Measurements from ENCODE around the gene EIF1.
"Not testable (repeated sequence)": the region's sequence is repeated elsewhere in the genome, so short reads cannot be mapped to it uniquely, and the experiment has no call there.

Gene EIF1

DNA sequence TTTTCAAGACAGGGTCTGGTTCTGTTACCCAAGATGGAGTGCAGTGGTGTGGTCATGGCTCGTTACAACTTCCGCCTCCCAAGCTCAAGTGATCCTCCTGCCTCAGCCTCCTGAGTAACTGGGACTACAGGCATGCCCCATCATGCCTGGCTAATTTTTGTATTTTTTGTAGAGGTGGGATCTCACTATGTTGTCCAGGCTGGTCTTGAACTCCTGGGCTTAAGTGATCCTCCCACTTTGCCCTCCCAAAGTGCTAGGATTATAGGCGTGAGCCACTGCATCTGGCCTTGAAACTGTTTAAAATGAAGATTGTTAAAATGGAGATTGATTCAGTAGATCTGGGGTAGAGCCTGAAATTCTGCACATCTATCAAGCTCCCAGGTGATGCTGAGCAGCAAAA is 12.2 kb downstream of the EIF1 start:
- not testable (repeated sequence) for DNase-seq (ENCODE audit: low read depth in 2 of 2)

DNA sequence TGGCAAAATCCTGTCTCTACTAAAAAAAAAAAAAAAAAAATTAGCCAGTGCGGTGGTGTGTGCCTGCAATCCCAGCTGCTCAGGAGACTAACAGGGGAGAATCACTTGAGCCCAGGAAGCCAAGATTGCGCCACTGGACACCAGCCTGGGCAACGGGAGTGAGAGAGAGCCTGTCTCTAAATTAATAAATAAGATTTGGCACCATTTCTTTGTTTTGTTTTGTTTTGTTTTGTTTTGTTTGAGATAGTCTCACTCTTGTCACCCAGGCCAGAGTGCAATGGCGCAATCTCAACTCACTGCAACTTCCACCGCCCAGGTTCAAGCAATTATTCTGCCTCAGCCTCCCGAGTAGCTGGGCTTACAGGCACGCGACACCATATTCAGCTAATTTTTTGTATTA is 14.0 kb downstream of the EIF1 start:
- DNase-seq (ENCODE audit: low read depth in 2 of 2), result no peak

DNA sequence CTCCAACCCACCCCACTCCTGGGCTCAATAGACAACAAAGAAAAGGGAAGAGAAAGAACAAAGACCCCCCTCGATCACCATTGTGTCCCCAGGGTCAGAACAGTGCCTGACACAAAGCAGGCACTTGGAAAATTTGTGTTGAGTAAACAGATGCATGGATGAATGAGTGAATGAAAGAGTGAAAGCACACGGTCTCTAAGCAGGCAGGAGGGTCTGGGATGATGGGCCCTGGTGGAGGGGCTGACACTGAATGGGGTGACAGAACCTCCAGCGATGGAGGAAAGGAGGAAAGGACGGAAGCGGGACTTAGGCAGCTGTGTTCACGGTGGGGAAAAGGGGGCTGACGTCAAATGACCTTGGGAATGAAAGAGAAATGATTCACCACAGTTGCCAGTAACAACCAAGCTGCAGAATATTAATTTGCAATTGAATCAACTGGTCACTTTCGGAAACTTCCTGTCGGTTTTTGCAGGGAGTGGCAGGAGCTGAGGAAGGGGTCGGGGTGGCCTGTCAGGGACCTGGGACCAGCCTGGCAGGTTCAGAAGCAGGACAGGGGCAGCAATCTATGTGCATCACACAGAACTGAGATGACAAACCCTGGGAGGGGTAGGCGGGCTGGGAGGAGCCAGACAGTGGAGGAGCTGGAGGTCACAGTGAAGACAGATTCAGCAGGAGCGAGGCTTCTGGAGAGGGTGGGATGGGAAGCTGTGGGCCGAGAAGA is 16.7 kb downstream of the EIF1 start:
- DNase-seq (ENCODE audit: low read depth in 2 of 2), result no peak

DNA sequence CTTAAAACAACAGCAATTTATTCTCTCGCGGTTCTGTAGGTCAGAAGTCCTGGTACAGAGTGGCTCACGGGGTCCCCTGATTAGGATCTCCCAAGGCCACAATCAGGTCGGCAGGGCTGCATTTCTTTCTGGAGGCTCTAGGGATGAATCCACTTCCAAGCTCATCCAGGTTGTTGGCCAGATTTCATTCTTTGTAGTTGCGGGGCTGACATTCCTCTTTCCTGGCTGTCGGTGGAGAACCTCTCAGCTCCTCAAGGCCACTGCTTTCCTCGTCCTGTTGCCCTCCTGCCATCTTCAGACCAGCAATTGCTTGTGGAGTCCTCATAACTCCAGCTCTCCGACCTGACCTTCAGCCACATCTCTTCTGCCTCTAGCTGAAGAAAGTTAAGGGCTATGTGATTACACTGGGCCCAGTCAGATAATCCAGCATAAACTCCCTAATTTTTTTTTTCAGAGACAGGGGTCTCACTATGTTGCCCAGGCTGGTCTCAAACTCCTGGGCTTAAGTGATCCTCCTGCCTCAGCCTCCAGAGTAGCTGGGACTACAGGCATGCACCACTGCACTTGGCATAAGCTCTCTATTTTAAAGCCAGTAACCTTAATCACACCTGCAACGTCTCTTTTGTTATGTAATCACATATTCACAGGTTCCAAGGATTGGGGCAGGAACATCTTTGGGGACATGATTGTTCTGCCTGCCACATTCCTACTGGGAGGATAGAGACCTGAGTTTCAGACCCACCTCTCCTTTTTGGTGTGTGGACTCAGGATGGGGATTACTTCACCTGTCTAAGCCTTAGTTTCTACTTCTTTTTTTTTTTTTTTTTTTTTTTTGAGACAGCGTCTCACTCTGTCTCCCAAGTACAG is 19.4 kb downstream of the EIF1 start:
- no peak for DNase-seq (ENCODE audit: low read depth in 2 of 2)

DNA sequence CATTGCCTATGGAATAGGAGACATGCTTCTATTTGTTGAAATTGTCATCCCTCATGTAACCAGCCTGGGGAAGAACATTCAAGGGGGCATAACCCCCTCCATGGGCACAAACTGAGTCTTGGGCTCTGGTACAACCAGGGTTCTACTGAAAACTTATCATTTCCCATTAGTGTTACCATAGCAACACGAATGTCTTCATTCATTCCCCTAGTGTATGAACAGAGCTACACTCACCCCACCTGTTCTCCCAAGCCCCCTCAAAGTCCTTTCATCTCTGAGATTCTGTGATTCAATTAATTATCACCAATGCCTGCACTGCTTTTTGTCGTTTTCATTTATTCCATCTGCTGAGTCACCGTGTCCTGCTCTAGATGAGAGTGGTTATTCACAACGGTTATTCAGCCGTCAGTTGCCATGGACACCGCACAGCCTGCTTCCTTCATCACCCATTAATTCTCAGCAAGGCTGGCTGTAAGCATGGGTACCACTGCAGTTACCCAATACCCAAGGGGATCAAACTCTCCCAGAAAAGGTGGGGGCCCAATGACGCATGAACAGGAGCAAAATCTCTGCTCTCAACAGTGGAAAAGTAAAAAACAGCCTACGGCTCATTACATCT is 21.9 kb downstream of the EIF1 start:
- DNase-seq (ENCODE audit: low read depth in 2 of 2), result no peak

DNA sequence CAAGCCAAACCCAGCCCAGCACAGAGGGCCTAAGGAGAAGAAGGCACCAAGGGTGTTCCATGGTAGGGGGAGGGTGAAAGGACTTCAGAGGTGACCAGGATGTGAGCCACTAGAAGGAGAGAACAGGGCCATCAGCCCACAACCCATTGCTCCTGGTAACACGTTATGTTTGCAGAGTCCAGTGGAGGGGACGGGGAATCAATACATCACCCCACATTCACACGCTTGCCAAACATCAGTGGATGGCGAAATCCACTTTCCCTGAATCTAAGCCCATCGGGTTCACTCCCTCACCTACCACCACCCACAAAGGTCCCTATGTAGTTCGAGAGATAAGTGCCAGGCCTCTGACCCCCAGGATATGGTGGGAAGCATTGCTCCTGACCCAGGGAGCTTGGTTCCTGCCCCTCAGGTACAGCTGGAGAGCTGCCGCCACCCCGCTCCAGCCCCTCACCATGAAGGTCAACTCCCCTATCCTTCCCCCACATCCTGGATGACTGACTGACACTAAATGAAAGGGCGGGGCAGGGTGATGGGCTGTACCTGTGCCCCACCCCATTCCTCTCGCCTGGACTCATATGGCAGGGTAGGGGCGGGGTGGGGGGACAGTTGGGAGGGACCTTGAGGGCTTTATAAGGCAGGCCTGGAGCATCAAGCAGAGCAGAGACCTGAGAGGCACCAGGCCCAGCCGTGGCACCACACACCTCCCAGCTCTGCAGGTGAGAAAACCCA is 23.1 kb downstream of the EIF1 start, which contains the start of gene GAST:
Gene GAST (plus strand): TSS at position 663 of the 732 bp plus-strand sequence. CDS start 3,106 bp downstream, outside the sequence.
- DNase-seq (ENCODE audit: low read depth in 2 of 2), result no peak

DNA sequence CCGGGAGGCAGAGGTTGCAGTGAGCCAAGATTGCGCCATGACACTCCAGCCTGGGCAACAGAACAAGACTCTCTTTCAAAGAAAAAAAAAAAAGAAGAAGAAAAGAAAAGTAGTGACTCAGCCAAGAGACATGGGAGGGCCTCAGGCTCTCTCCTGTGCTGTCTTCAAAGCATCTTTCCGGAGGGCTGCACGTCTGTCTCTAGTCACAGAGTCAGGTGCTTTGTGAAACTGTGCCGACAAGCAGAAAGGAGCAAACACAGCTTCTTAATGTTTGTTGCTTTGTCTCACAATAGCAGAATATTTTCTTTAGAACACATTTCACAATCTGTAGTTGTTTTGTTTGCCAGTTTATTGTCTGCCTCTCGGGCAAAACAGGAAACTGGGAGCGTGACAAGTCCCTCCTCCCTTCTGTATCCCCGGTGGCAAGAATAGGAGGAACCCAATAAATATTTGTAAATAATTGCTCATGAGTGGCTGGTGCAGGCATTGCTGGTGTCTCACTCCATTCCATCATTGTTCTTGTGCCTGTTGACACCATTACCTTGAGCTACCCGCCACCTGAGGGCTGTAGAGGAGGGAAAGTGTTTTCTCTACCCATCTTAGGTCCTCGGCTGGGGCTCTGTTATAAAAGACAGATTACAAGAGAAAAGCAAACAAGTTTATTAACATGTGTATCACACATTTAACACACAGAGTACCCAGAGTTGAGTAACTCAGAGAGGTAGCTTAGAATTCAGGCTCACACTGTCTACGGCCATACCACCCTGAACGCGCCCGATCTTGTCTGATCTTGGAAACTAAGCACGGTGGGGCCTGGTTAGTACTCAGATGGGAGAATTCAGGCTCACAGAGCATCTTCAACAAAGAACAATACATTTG is 29.0 kb downstream of the EIF1 start:
- no peak for DNase-seq (ENCODE audit: low read depth in 2 of 2)

DNA sequence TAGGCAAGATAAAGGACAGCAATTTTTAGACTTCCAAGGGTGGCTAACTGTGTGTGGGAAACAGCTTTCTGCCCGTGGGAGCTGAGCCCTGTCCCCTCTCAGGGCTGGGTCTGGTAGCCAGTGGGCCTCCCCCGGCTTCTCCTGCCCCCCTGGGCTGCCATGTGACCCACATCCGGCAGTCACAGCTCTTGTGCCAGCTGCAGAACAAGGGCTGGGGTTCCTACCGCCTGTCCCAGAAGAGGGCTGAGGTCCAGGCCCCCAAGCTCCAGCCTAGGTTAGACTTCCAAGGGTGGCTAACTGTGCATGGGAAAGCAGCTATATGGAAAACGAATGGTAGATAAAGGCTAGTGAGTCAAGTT is 29.6 kb downstream of the EIF1 start:
- DNase-seq (ENCODE audit: low read depth in 2 of 2), result no peak

DNA sequence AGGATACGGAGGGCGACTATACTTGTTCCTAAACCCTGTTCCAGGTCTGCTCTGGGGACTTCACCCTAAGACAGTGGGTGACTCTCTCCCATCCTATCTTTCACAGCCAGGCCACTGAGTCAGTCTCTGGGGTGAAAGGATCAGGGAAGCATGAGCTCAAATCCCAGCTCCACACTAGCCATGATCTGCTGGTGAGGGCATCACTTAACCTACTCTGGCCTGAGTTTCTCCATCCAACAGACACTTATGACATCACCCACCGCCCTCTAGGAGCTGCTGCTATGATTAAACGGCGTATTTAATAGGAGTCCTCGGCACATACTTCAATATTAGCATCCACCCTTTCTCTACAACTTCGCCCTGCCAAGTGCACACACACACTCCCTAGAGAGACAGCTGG is 33.5 kb downstream of the EIF1 start:
- DNase-seq (ENCODE audit: low read depth in 2 of 2), result no peak

DNA sequence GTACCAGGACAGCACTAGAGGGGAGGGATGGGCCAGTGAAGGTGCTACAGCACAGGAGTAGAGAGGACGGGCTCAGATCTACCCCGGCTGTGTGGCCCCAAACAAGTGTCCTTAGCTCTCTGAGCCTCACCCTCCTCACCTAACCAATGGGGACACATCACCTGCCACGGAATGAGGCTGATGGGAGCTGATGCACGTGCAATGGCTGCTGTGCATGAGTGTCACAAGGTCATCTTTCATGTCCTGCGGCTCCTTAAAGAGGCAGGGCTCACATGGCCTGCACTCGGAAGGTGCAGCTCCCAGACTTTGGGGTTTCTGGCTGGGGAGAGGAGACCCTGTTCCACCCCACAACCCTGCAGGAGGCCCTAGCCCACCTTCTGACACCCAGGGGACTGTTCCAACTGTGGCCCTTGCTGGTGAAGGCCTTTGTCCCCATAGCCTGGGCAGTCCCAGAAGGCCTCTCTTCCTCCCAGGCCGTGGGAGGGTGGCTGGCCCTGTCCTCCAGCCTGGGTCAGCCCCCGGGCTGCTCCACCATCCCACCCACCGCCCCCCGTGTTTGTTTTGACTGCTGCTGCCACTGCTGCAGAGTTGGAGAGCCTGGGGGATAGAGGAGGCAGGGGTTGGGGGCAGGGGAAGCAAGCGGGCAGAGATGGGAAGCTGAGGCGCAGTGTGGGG is 35.3 kb downstream of the EIF1 start:
- no peak for DNase-seq (ENCODE audit: low read depth in 2 of 2)

DNA sequence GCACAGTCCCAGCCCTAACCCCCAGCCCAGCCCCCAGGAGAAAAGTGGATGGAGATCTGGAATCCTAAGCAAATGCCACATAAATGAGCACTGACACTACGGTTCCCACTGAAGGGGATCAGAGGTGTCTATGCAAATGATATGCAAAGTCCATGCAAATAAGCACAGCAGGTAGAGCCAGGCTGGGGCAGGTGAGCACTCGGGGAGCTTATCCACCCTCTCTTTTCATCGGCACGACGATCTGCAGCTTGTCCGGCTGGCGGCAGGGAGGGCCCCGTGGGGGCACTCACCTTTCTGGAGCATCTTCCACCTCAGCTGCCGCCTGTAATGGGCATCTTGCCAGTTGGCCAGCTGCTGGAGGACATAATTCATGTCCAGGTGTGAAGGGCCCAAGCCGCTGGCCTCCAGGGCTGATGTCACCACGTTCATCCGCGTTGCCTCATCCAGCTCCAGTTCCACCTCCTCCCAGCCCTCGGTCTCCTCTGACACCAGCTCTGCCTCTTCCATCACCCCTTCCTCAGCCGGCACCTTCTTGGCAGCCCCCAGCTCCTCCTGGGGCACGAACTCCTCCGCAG is 35.9 kb downstream of the EIF1 start:
- DNase-seq (ENCODE audit: low read depth in 2 of 2), result no peak

DNA sequence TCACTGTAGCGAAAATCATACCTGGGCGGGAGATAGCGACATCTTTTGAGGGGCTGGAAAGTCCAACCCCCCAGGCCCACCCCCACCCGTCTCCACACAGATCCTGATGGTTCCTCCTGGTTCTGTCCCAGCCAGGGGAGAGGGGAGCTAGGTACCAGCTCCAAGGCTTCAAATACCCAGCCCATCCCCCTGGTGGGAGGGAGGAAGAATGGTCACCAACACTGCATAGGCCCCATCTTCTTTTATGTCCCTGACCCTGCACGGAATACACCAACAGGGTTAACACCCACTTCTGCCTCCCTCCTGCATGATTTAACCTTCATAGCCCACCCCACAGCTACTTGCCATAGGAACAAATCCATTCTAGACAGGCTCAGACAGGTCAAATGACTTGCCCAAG is 36.4 kb downstream of the EIF1 start:
- DNase-seq (ENCODE audit: low read depth in 2 of 2), result no peak

DNA sequence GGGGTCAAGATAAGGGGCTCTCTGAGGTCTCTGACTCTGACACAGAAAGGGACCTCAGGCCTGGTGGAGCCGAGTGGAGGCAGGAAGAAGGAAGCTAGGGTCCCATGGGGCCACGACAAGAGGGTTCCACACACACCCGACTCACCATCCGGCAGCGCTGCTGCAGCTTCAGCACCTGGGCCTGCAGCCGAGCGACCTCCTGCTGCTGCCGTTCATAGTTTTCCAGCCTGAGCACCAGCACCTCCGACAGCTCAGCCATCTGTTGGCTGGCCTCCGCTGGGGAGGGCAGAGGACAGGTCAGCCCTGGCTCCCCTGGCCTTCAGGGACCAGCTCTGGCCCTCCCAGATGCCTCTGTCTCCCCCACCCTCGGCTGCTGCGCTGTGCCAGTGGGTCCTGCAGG is 39.4 kb downstream of the EIF1 start:
- no peak for DNase-seq (ENCODE audit: low read depth in 2 of 2)

DNA sequence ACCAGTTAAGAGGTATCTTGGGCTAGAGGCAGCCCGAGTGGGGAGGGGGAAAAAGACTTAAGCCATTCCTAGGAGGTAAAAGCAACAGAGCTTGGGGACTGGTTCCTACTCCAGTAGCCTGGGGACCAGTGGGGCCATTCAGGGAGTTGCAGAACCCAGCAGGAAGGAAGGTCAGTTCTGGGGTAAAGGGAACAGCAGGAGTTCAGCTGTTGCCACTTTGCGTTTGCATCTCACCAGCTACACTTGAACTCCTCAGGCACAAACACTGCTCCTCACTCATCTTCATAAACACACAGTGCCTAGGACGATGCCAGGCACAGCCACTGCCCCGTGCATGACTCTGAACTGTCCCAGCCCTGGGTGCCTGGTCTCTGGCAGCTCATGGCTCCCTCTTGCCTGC is 41.8 kb downstream of the EIF1 start:
- no peak for DNase-seq (ENCODE audit: low read depth in 2 of 2)

DNA sequence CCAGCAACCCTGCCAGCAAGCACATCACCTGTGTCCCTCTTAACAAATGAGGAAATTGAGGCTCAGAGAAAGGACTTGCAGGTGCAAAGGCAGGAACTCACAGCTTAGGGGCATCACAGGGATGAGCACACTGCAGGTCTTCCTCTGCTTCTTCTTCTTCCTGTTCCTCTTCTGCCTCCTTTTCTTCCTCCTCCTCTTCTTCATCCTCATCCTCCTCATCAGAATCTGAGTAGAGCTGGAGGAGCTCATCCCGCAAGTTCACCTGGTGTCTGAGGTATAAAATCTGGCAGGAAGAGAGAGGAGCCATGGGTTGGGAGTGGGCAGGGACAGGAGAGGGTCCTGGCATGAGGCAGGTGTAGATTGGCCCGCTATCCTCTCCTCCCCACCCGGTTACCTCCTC is 43.2 kb downstream of the EIF1 start:
- no peak for DNase-seq (ENCODE audit: low read depth in 2 of 2)

DNA sequence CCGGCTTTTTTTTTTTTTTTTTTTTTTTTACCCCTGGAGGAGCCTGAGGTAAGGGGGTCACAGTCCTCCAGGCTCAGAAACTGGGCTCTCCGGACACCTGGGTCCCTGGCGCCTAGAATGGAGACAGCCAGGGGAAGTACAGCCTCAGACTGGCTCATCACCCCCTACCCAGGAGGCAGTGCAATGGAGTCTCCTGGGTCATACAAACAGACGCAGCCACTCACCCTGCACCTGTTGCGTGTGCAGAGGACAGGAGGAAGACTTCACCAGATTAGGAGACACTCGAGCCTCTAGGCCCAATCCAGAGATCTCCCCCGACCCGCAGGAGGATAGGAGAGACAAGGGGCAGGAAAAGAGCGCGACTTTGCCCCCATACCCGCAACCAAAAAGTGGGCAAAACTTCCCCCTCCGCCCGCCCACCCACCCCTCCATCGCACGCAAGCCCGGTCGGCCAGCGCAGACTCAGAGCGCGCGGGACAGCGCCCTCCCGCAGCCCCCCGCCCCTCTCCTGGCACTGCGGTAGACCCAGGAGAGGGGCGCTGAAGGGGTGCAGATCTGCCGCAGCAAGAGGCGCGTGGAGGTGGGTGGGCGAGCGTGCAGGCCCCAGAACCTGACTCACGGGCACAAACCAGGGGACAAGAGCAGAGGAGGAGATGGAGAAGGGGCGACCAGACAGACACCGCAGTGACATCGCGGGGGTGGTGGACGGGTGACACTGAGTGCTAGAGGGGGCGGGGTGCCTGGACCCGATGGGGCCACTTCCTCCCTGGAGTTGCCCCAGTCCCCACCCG is 44.9 kb downstream of the EIF1 start:
- no peak for DNase-seq (ENCODE audit: low read depth in 2 of 2)

DNA sequence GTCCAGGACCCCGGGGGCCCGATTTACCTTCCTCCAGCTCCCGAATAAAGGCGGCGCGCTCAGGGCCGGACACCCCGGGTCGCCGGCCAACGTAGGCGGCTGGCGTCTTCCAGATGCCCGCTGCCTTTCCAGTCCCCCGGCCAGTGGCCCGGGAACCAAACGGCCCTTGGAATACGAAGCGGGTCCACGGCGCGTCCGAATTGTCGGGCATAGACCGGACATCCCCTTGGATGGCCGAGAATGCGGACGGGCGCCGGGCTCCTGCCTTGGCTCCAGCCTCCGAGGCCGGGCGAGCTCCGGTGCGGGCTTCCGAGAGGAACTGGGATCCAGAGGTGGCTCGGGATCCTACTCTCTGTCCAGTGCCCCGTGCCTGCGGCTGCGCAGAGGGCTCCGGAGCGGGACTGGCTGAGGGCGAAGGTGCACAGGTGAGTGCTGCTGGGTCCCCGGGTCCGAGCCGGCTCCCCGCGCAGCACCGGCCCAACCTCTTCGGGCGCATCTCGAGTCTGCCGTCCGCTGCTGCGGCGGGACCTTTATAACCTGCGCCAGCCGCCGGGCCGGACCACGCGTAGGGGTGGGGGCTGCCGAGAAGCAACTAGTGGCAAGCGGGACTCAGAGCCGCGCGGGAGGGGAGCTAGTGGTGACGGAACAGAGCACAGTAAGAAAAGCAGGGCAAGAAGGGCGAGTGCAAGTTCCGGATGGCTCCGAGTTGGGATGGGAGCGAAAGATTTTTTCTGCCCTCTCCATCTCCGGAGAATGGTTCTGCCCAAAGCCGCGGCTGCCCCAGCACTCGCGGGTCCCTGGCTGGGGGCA is 45.7 kb downstream of the EIF1 start, which contains the start of gene HAP1:
Gene HAP1 (minus strand): TSS at position 505 of the 810 bp plus-strand sequence. CDS start 9 bp downstream, at position 496.
- DNase-seq (ENCODE audit: low read depth in 2 of 2), result no peak

DNA sequence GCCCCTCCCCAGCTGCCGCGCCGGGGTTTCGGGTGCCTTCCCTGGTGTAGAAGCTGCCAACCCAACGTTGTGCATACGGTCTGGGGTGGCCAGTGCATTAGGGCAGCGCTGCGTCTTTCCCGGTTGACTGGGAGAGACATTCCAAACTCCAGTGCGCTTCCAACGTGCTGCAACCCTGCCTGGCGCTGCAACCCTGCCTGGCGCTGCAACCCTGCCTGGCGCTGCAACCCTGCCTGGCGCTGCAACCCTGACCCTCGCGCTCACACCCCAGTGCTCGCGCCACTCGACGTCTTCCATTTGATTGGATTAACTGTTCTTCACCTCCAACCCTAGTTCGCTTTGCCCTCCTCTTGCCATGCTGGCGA is 46.2 kb downstream of the EIF1 start:
- no peak for DNase-seq (ENCODE audit: low read depth in 2 of 2)
